GM21717 (cell line): ENCODE results near the gene GIT2.
"Not testable (repeated sequence)": the region's sequence is repeated elsewhere in the genome, so short reads cannot be mapped to it uniquely, and the experiment has no call there.

Experiments used
- ATAC-seq: cut with Tn5 transposase; IDR thresholded peaks from one replicate; pipeline ENCODE4 v1.9.1; 2021; ENCODE audit warnings: mild to moderate bottlenecking, moderate library complexity; ENCODE audit not compliant: unreplicated experiment

Gene GIT2

GRCh38 chr12:109923481-109924245 lies 72.5 kb downstream of the GIT2 start:
- no peak for ATAC-seq

GRCh38 chr12:109923038-109923437 lies 73.1 kb downstream of the GIT2 start:
- no peak for ATAC-seq

- no peak for ATAC-seq
Observed at GRCh38 chr12:109921982-109922381, 74.2 kb downstream of the GIT2 start.

- no peak for ATAC-seq
Observed at GRCh38 chr12:109920261-109920780, 75.8 kb downstream of the GIT2 start.

GRCh38 chr12:109919456-109919855 lies 76.7 kb downstream of the GIT2 start:
- no peak for ATAC-seq

- no peak for ATAC-seq
Observed at GRCh38 chr12:109916045-109916444, 80.1 kb downstream of the GIT2 start.

- no peak for ATAC-seq
Observed at GRCh38 chr12:109915171-109916040, 80.8 kb downstream of the GIT2 start.

GRCh38 chr12:109914461-109914860 lies 81.7 kb downstream of the GIT2 start:
- ATAC-seq = no peak

GRCh38 chr12:109912855-109913321 lies 83.3 kb downstream of the GIT2 start:
- no peak for ATAC-seq

- ATAC-seq = no peak
Observed at GRCh38 chr12:109910969-109911348, 85.2 kb downstream of the GIT2 start.

- no peak for ATAC-seq
Observed at GRCh38 chr12:109910254-109910968, 85.8 kb downstream of the GIT2 start.

GRCh38 chr12:109905301-109905700 lies 90.9 kb downstream of the GIT2 start:
- ATAC-seq = no peak

- ATAC-seq = no peak
Observed at GRCh38 chr12:109902891-109903418, 93.2 kb downstream of the GIT2 start.

- no peak for ATAC-seq
Observed at GRCh38 chr12:109900752-109901580, 95.2 kb downstream of the GIT2 start.

- ATAC-seq = peak; percentile 71
Observed at GRCh38 chr12:109899783-109900751, 96.1 kb downstream of the GIT2 start, which contains the start of gene TCHP. TSS of gene TCHP (plus strand) at chr12:109900274. CDS start at chr12:109903027, 2,753 bp downstream.

- ATAC-seq = not testable (repeated sequence)
Observed at GRCh38 chr12:109899345-109899744, 96.8 kb downstream of the GIT2 start.

GRCh38 chr12:109897029-109897428 lies 99.1 kb downstream of the GIT2 start:
- no peak for ATAC-seq

- no peak for ATAC-seq
Observed at GRCh38 chr12:109896188-109896587, 100.0 kb downstream of the GIT2 start.

GRCh38 chr12:109894939-109895338 lies 101.2 kb downstream of the GIT2 start:
- no peak for ATAC-seq
